GM06990 (cell line): ENCODE measurements around the gene C3orf85.
"Not testable (repeated sequence)": the region's sequence is repeated elsewhere in the genome, so short reads cannot be mapped to it uniquely, and the experiment has no call there.

ENCODE experiments used
- DNase-seq: peaks from one replicate; pipeline ENCODE4 v3.0.0-alpha.2; 2011; ENCODE audit not compliant: insufficient read length; ENCODE audit errors: extremely low read depth
- H3K27me3 ChIP-seq: replicated peaks from 2 replicates; pipeline ENCODE4 v1.6.0; 2011; ENCODE audit warnings: low read length; ENCODE audit not compliant: control insufficient read depth, insufficient read depth
- H3K36me3 ChIP-seq: 2 replicates; pipeline ENCODE4 v1.5.1; 2011; ENCODE audit warnings: low read length; ENCODE audit not compliant: control insufficient read depth, insufficient read depth
- H3K4me3 ChIP-seq: replicated peaks from 2 replicates; pipeline ENCODE4 v1.5.1; 2011; ENCODE audit warnings: low read depth, mild to moderate bottlenecking, control low read depth, low read length
- TF ChIP-seq, protein P1 (sequence below): IDR thresholded peaks from 2 replicates; pipeline ENCODE4 v1.5.1; 2011; ENCODE audit warnings: low read length, control low read depth, mild to moderate bottlenecking, inconsistent platforms; ENCODE audit not compliant: insufficient read depth, poor library complexity, severe bottlenecking

Gene C3orf85

DNA sequence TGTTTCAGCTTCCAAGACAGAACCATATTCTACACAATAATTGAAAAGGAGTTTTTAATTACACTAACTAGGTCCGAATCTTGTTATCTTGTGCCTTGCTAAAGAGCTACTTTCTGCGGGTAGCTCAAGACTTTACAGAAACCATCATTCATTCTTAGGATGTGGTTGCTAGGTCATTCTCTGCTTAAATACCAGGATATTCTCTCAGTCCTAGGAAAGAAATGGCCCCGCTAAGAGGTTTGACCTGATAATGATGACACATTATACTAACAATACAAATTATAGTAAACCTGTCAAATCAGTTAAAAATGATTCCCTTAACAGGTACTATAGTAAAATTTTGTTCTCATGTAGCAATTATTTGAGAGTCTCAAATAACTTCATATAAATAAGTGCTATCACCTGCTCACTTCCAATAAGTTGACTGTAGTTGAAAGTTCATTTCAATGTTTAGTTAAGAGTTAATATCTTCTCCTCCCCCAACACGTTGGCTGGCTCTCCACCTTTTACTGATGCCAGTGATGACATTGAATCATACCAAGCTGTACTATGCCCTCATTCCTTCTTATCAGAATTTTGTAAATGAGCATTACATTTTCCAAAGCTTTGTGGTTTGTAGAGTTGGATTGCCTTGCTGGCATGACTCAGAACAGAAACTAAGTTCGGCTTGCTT lies 3.6 kb upstream of the C3orf85 start:
- no peaks in the 10 kb centered on the region for H3K36me3 ChIP-seq
- no peak overlapping the region for H3K4me3 ChIP-seq
- TF ChIP-seq, protein P1, sequence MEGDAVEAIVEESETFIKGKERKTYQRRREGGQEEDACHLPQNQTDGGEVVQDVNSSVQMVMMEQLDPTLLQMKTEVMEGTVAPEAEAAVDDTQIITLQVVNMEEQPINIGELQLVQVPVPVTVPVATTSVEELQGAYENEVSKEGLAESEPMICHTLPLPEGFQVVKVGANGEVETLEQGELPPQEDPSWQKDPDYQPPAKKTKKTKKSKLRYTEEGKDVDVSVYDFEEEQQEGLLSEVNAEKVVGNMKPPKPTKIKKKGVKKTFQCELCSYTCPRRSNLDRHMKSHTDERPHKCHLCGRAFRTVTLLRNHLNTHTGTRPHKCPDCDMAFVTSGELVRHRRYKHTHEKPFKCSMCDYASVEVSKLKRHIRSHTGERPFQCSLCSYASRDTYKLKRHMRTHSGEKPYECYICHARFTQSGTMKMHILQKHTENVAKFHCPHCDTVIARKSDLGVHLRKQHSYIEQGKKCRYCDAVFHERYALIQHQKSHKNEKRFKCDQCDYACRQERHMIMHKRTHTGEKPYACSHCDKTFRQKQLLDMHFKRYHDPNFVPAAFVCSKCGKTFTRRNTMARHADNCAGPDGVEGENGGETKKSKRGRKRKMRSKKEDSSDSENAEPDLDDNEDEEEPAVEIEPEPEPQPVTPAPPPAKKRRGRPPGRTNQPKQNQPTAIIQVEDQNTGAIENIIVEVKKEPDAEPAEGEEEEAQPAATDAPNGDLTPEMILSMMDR = no peak
- no peak for DNase-seq
- no peaks in the 10 kb centered on the region for H3K27me3 ChIP-seq

DNA sequence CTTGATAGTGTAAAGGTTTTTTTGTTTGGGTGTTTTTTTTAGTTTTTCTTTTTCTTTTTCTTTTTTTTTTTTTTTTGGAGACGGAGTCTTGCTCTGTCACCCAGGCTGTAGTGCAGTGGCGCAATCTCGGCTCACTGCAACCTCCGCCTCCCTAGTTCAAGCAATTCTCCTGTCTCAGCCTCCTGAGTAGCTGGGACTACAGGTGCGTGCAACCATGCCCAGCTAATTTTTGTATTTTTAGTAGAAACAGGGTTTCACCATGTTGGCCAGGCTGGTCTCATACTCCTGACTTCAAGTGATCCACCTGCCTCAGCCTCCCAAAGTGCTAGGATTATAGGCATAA lies 3.1 kb upstream of the C3orf85 start:
- DNase-seq, H3K4me3 ChIP-seq, H3K36me3 ChIP-seq, H3K27me3 ChIP-seq: not testable (repeated sequence)

DNA sequence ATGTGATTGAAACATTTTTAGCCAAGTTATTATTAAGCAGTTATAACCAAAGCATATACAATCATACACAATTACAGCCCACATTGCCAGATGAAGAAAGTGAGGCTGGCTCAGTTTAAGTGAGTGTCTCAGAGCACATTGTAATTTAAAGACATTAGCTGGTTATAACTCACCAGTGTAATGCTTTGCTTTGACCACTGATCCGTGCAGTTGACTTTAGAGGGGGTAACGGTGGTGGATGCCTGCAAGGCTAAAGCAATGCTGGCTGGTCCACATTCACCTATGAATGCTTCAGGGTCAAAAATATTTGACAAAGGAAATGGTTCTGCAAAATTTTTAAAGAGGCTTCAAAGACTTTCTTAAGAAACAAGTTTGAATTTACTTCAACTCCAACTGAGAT lies 1.2 kb downstream of the C3orf85 start:
- TF ChIP-seq, protein P1 = no peak
- Histone ChIP-seq H3K4me3 (no peak overlapping the region), H3K27me3 (no peaks in the 10 kb centered on the region), H3K36me3 (no peaks in the 10 kb centered on the region)
- DNase-seq = no peak

DNA sequence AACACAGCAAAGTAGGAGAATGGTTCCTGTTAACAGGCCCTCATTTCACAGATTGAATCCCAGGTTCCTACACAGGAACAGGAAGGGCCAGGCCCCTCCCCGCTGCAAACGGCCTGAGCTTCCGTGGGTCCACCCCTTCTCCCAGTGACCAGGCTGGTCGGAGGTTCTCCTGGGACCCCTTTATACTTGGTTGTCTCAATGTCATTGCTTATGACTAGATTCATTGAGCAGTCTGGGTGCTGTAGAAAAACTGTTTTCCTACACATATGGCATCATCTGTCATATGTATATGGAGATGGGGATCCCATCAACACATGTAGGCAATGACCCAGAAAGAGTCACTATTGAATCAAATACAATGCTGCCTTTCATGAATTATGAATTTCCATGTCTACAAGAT lies 3.8 kb downstream of the C3orf85 start:
- H3K27me3 ChIP-seq = no peaks in the 10 kb centered on the region
- no peak for DNase-seq
- TF ChIP-seq, protein P1 = no peak

DNA sequence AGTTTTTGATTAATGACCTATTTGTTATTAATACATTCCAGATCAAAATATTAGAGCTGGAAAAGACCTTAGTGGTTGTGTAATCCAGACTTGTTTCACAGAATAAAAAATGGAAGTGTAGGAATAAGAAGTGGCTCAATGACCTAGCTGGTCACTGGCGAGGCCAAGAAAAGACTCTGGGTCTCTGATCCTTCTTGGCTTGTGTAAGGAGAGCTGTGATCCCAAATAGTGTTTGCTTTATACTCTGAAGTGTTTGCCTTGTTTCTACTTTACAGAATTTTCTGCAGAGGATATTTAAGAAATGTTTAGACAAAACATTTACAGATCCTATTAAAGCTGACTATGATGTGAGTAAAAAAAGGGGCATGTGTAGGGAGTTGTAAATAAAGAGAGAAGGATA lies 7.1 kb downstream of the C3orf85 start:
- no peak overlapping the region for H3K4me3 ChIP-seq
- TF ChIP-seq, protein P1 = no peak
- H3K27me3 ChIP-seq = no peaks in the 10 kb centered on the region
- no peak for DNase-seq
- H3K36me3 ChIP-seq = no peaks in the 10 kb centered on the region

More for the DNA sequence above, 3.8 kb downstream of the C3orf85 start:
- Histone ChIP-seq H3K4me3 (no peak overlapping the region), H3K36me3 (no peaks in the 10 kb centered on the region)

DNA sequence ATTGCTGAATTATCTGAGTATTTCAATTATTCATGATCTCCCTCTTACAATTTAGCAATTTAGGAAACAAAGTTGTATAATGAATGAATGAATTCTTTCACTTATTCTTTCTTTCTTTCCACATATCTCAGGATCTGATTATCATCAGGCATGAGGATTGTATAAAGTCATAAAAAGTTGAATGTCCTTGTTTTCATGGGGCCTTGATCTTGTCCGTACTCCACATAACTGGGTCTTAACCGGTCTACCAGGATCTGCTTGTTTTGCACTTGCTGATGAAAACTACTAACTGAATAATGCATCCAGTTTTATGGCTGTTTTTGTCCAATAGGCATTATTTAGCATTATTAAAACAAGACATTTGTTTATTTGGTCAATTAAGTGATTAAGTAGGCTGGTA lies 12.6 kb downstream of the C3orf85 start:
- TF ChIP-seq, protein P1 = no peak
- no peaks in the 10 kb centered on the region for H3K36me3 ChIP-seq
- H3K4me3 ChIP-seq = no peak overlapping the region
- H3K27me3 ChIP-seq = no peaks in the 10 kb centered on the region
- DNase-seq = no peak
